Measurements from ENCODE around the gene TCEANC.

DNA sequence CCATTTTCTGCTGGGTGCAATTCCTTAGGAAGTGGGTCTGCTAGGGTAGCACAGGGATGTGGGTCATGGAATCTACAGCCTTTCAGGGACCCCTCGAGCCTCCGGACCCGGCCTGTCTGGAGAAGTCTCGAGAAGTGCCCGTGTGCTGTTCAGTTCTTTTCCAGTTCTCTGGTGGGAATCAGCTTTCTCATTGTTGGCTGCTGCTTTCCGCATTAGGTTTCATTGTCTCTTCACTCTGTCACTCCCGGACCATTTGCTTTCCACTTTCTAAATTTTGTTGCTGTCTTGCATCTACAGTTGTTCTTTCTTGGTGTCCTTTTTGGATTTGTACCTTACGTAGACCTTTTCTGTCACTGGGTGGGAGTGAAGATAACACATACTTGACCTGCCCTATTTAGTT, 42.0 kb downstream of the TCEANC start:
- TF ChIP-seq POLR2A (IDR thresholded peaks at IDR 0.05) (no peak), CTCF (IDR thresholded peaks at IDR 0.05) (no peak)
